Gastroesophageal sphincter (tissue), 4 donors: Measurements from ENCODE around the gene FETUB. TPM values are rescaled to one million over a fixed set of nuclear protein-coding genes. Genes with fewer than 3 reads are reported as not detected.

Experiments used
- ATAC-seq: fragments of 150-250 bp; one replicate; pipeline ENCODE4 v1.9.1; 2016; ENCODE audit warnings: mild to moderate bottlenecking, moderate library complexity
- H3K27ac ChIP-seq, 4 donors: fragments of 200-600 bp; sonication (generic) in 3 of 4; 1 replicate in 3 of 4; 2 replicates in 1 of 4; pipeline ENCODE4 v1.5.1; 2016 to 2019
- H3K27me3 ChIP-seq: fragments of 200-600 bp; sonication (generic); one replicate; pipeline ENCODE4 v1.5.1; 2019
- H3K36me3 ChIP-seq, 2 donors: fragments of 200-600 bp; sonication (generic); one replicate each; pipeline ENCODE4 v1.5.1; 2019; ENCODE audit warnings: control low read depth in 1 of 2
- H3K4me1 ChIP-seq, 3 donors: fragments of 200-600 bp; sonication (generic); 1 replicate in 2 of 3; 2 replicates in 1 of 3; pipeline ENCODE4 v1.5.1; 2016 to 2019; ENCODE audit warnings: control low read depth in 2 of 3
- H3K4me3 ChIP-seq, 2 donors: fragments of 200-600 bp; sonication (generic); one replicate each; pipeline ENCODE4 v1.5.1; 2019; ENCODE audit warnings: mild to moderate bottlenecking in 1 of 2, moderate library complexity in 1 of 2
- H3K9me3 ChIP-seq, 3 donors: fragments of 200-600 bp; sonication (generic); one replicate each; pipeline ENCODE4 v1.5.1; 2017 to 2019; ENCODE audit warnings: control low read depth in 2 of 3
- CTCF ChIP-seq, 4 experiments: fragments of 200-600 bp in 2 of 4; fragments of 450-650 bp in 2 of 4; sonication (generic) in 1 of 4; IDR thresholded peaks; one replicate each; pipeline ENCODE4 v1.5.1; 2017 to 2019; ENCODE audit warnings: antibody characterized with exemption in 4 of 4, mild to moderate bottlenecking in 2 of 4, moderate library complexity in 2 of 4
- EP300 ChIP-seq: sonication (generic); formaldehyde crosslinking; IDR thresholded peaks from one replicate; pipeline ENCODE4 v1.6.1; 2017; ENCODE audit warnings: antibody characterized with exemption, mild to moderate bottlenecking
- POLR2A ChIP-seq, 2 donors: fragments of 450-650 bp; IDR thresholded peaks; one replicate each; pipeline ENCODE4 v1.6.1; 2017; ENCODE audit warnings: antibody characterized with exemption in 2 of 2, mild to moderate bottlenecking in 2 of 2, moderate library complexity in 1 of 2
- POLR2AphosphoS5 ChIP-seq: sonication (generic); formaldehyde crosslinking; IDR thresholded peaks from one replicate; pipeline ENCODE4 v1.6.1; 2017; ENCODE audit warnings: antibody characterized with exemption
- whole genome bisulfite sequencing, 2 donors: methylation state at CpG; one replicate each; pipeline ENCODE4 v1.1.5; 2018; ENCODE audit warnings: low coverage in 1 of 2; 5-methylcytosine and 5-hydroxymethylcytosine counted together
- total RNA-seq, 4 donors: library from RNA; depleted of rRNA; stranded (reverse); fragments of >200 nt; gene quantifications; one replicate each; pipeline ENCODE4 v1.1.0, GENCODE V29; 2016

The FETUB gene
- total RNA-seq, 4 donors from 2014 or later: not detected

GRCh38 chr3:186637686-186638085 is 2.5 kb upstream of the FETUB start:
- Histone ChIP-seq H3K27me3 (peaks cover 23% of the 10 kb centered on the region), H3K4me3 (no peak overlapping the region), H3K36me3 (no peaks in the 10 kb centered on the region), H3K27ac (no peak overlapping the region), H3K9me3 (no peaks in the 10 kb centered on the region), H3K4me1 (no peaks in the 10 kb centered on the region)
- no peak for ATAC-seq
- TF ChIP-seq POLR2AphosphoS5 (no peak), POLR2A (IDR thresholded peaks at IDR 0.05) (no peak), CTCF (IDR thresholded peaks at IDR 0.05) (no peak), EP300 (no peak)
- WGBS, 2 donors: 56 to 58% methylated on average over 2 of the region's 3 CpGs

DNA sequence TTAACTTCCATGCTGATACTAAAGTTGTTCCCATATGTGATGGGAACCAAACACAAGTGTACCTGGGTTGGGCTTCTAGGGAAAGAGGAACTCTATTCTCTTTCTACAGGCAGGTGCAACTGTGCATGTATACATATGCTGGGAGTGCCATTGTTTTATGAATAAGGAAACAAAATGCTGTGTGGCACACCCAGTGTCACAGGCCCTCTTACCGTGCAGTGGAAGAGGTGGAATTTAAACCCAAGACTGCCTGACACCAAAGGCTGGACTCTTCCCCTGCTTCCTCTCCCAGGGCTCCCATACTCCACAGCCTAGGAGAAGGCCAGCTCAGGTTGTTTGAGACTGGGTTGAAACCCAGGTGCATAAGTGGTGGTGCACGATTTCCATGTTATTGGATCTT is 1.9 kb upstream of the FETUB start:
- H3K4me1 ChIP-seq: no peaks in the 10 kb centered on the region
- no peaks in the 10 kb centered on the region for H3K36me3 ChIP-seq
- peaks cover 27% of the 10 kb centered on the region for H3K27me3 ChIP-seq
- WGBS, 2 donors: 80 to 95% methylated on average over 2 of the region's 2 CpGs
- ATAC-seq: no peak
- TF ChIP-seq CTCF (IDR thresholded peaks at IDR 0.05): no peak
- no peak for TF ChIP-seq POLR2AphosphoS5
- no peak for TF ChIP-seq EP300
- no peak for TF ChIP-seq POLR2A (IDR thresholded peaks at IDR 0.05)
- no peaks in the 10 kb centered on the region for H3K9me3 ChIP-seq
- H3K4me3 ChIP-seq: no peak overlapping the region
- no peak overlapping the region for H3K27ac ChIP-seq

DNA sequence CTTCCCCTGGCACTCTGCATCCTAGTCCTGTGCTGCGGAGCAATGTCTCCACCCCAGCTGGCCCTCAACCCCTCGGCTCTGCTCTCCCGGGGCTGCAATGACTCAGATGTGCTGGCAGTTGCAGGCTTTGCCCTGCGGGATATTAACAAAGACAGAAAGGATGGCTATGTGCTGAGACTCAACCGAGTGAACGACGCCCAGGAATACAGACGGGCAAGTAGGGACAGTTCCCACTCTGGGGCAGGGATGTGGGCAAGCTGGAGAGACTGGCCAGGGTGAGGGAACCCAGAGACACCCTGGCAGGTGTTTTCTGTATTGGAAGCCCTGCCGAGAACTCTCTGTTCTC is 247 bp downstream of the FETUB start:
- Histone ChIP-seq H3K4me1 (no peaks in the 10 kb centered on the region), H3K4me3 (no peak overlapping the region), H3K27me3 (peaks cover 36% of the 10 kb centered on the region), H3K9me3 (no peaks in the 10 kb centered on the region), H3K36me3 (no peaks in the 10 kb centered on the region), H3K27ac (no peak overlapping the region)
- TF ChIP-seq CTCF (IDR thresholded peaks at IDR 0.05) (no peak), EP300 (no peak), POLR2A (IDR thresholded peaks at IDR 0.05) (no peak), POLR2AphosphoS5 (no peak)
- ATAC-seq: no peak
- WGBS, 2 donors: 47 to 63% methylated on average over 1 to 4 of the region's 9 CpGs

DNA sequence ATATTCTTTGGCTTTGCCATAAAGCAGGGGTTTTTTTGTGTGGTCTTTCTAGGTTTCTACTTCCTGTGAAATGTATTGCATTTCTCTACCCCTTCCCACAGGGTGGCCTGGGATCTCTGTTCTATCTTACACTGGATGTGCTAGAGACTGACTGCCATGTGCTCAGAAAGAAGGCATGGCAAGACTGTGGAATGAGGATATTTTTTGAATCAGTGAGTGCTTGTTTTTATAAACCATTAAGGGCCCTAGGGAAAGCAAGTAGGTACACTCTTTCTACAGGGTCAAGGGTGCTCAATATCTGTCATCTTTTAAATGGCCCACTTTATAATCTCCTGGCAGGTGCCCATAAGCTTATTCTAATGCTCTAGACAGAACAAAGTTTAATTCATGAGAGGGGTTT is 730 bp downstream of the FETUB start:
- no peak for TF ChIP-seq POLR2AphosphoS5
- TF ChIP-seq EP300: no peak
- TF ChIP-seq POLR2A (IDR thresholded peaks at IDR 0.05): no peak
- no peak for TF ChIP-seq CTCF (IDR thresholded peaks at IDR 0.05)
- Histone ChIP-seq H3K27me3 (peaks cover 36% of the 10 kb centered on the region), H3K4me3 (no peak overlapping the region), H3K9me3 (no peaks in the 10 kb centered on the region), H3K36me3 (no peaks in the 10 kb centered on the region), H3K4me1 (no peaks in the 10 kb centered on the region), H3K27ac (no peak overlapping the region)
- no peak for ATAC-seq

GRCh38 chr3:186642014-186642413 is 1.8 kb downstream of the FETUB start:
- no peak for ATAC-seq
- H3K9me3 ChIP-seq: no peaks in the 10 kb centered on the region
- no peak overlapping the region for H3K4me3 ChIP-seq
- H3K4me1 ChIP-seq: no peaks in the 10 kb centered on the region
- no peaks in the 10 kb centered on the region for H3K36me3 ChIP-seq
- H3K27me3 ChIP-seq: peaks cover 31% of the 10 kb centered on the region
- H3K27ac ChIP-seq: no peak overlapping the region
- TF ChIP-seq CTCF (IDR thresholded peaks at IDR 0.05) (no peak), EP300 (no peak), POLR2AphosphoS5 (no peak), POLR2A (IDR thresholded peaks at IDR 0.05) (no peak)
- WGBS, 2 donors: 30 to 46% methylated on average over 2 to 3 of the region's 3 CpGs
